ENCODE results near the gene TENT4B. TPM values are rescaled to one million over a fixed set of nuclear protein-coding genes. Genes with fewer than 3 reads are reported as not detected.

Gene TENT4B
- total RNA-seq, 1 experiment from 2014 or later: 13.0 TPM

GRCh38 chr16:50124769-50125168 lies 28.3 kb upstream of the TENT4B start:
- H3K27me3 Mint-ChIP-seq (ENCODE audit: low read depth): no peaks in the 10 kb centered on the region; the same call in 1 of the 2 replicates
- Histone ChIP-seq H2AK5ac (ENCODE audit: insufficient read length, low read length) (no peak overlapping the region), H3K9ac (ENCODE audit: extremely low read depth, insufficient read length, low read length) (no peak overlapping the region), H3K56ac (ENCODE audit: insufficient read length, low read depth, low read length) (no peak overlapping the region), H3K23me2 (ENCODE audit: insufficient read length, low read depth, low read length, poor library complexity, severe bottlenecking) (no peaks in the 10 kb centered on the region), H4K8ac (replicated peaks; ENCODE audit: insufficient read length, low read depth, low read length) (no peak overlapping the region), H3K4me2 (ENCODE audit: insufficient read depth, insufficient read length, low read length) (no peak overlapping the region), H2BK5ac (ENCODE audit: insufficient read length, low read length) (no peak overlapping the region), H2BK12ac (ENCODE audit: insufficient read length, low read depth, low read length) (no peak overlapping the region), H3K9me3 (ENCODE audit: control insufficient read depth, low read depth, low read length) (no peaks in the 10 kb centered on the region), H3K27ac (ENCODE audit: insufficient read length, low read depth, low read length) (no peak overlapping the region), H3K27me3 (ENCODE audit: insufficient read depth, low read length) (no peaks in the 10 kb centered on the region), H2AFZ (ENCODE audit: low read length) (no peak overlapping the region), H3T11ph (ENCODE audit: low read length) (no peak overlapping the region), H2BK15ac (ENCODE audit: low read depth, low read length) (no peak overlapping the region), H4K5ac (ENCODE audit: insufficient read length, low read depth, low read length) (no peak overlapping the region), H4K91ac (ENCODE audit: insufficient read length, low read depth, low read length) (no peak overlapping the region), H3K79me1 (ENCODE audit: insufficient read depth, low read depth, low read length, poor library complexity, severe bottlenecking) (no peaks in the 10 kb centered on the region), H3K4ac (ENCODE audit: low read depth, low read length) (no peak overlapping the region), H4K20me1 (ENCODE audit: control insufficient read depth, insufficient read depth, insufficient read length) (no peaks in the 10 kb centered on the region), H3K79me2 (ENCODE audit: insufficient read depth, low read length) (no peaks in the 10 kb centered on the region), H2BK120ac (ENCODE audit: low read depth, low read length, poor library complexity, severe bottlenecking) (no peak overlapping the region), H2BK20ac (ENCODE audit: low read depth, low read length, poor library complexity, severe bottlenecking) (no peak overlapping the region), H3K14ac (ENCODE audit: insufficient read depth, low read length) (no peak overlapping the region), H3K18ac (ENCODE audit: insufficient read length, low read depth, low read length) (no peak overlapping the region), H3K23ac (ENCODE audit: insufficient read length, low read depth, low read length) (no peak overlapping the region), H3K4me1 (ENCODE audit: insufficient read depth, low read length) (no peaks in the 10 kb centered on the region)
- no peak overlapping the region for H3K27ac Mint-ChIP-seq
- H3K9me3 Mint-ChIP-seq: no peaks in the 10 kb centered on the region
- no peaks in the 10 kb centered on the region for H3K36me3 Mint-ChIP-seq (ENCODE audit: insufficient read depth in 1 of 3, low read depth in 3 of 3)
- H3K4me3 Mint-ChIP-seq: no peak overlapping the region
- WGBS (ENCODE audit: extremely low coverage, insufficient read length, low lambda C conversion rate): no CpG with 5 or more reads among the region's 2 CpGs
- TF ChIP-seq CTCF (conservative IDR thresholded peaks at IDR 0.05): no peak
- DNase-seq: no peak
- H3K4me1 Mint-ChIP-seq: peaks cover 14% of the 10 kb centered on the region in 2 experiments
